GM12875 (cell line): ENCODE measurements around the gene HES1.
"Not testable (repeated sequence)": the region's sequence is repeated elsewhere in the genome, so short reads cannot be mapped to it uniquely, and the experiment has no call there.

ENCODE experiments used
- H3K4me3 ChIP-seq: one replicate; pipeline ENCODE4 v1.5.1; 2011; ENCODE audit warnings: low read depth, low read length, control low read depth
- CTCF ChIP-seq: IDR thresholded peaks from 2 replicates; pipeline ENCODE4 v1.5.1; 2011; ENCODE audit warnings: low read depth, mild to moderate bottlenecking, control low read depth, inconsistent platforms, low read length, moderate library complexity, borderline replicate concordance; ENCODE audit not compliant: insufficient read depth

HES1 gene

DNA sequence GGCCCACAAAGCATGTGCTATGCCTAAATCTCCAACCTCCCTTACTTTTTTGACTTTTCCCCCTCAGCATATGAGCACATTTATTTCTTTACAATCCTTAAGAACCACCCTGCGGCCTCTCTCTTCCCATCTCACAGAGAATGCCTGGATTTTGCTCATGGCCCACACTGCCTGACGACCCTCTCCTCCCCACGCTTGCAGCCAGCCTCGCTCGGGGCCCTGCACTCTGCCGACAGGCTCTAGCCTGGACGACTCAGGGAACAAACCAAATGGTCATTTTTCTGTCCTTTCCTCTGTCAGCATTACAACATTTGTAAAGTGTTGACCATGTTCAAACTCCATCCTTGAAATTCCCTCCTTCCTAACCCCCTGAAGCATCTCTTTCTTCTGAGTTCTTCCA, 11.7 kb downstream of the HES1 start:
- no peak overlapping the region for H3K4me3 ChIP-seq
- no peak for TF ChIP-seq CTCF

DNA sequence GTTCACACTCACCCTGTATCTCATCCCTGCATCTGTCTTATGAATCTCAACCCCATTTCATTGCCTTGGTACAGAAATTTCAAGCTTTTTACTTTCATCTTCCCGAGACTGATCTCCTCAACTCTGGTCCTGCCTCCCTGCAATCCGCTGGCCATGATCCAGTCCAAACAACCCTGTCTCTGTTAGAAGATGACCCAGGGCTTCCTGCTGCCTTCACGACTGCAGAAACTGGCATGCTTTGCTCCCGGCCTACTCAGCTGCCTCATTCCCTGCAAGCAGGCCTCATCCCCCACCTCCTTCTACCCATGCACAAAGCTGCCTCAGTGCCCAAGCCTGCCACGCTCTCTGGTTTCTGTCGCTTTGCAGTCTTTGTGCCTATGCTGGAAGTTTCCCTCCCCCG, 12.4 kb downstream of the HES1 start:
- TF ChIP-seq CTCF = no peak
- H3K4me3 ChIP-seq = no peak overlapping the region

DNA sequence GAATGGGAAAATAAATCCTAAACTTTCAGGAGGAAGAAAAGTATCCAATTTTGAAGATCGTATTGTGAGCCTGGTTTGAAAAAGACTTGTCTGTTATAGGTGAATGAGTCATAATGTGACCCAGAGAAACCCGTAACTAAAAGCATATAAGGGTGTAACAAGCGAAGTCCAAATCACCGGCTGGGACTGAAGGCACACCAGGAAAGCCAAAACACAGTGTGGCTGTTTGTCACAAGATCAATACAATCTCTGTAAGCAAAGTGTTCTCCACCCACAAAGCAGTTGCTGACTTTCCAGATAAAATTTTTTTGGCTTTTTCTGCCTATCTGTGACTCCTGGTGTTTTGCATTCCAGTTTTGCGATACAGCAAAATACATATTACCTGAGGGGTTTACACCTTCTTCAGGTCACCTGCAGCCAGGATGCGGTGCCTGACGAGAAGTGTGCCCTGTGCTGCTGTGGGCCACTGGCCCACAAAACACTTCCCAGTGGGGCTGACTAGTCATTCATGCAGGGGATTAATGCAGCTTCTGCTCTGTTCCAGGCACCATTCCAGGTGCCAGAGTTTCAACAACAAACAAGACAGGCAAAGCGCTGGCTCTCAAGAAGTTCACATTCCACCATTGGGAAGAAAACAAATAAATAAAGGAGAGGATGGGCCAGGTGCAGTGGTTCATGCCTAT, 14.4 kb downstream of the HES1 start:
- no peak overlapping the region for H3K4me3 ChIP-seq
- no peak for TF ChIP-seq CTCF

- H3K4me3 ChIP-seq = not testable (repeated sequence)
Measured at GRCh38 chr3:194150935-194151302, 15.0 kb downstream of the HES1 start.

DNA sequence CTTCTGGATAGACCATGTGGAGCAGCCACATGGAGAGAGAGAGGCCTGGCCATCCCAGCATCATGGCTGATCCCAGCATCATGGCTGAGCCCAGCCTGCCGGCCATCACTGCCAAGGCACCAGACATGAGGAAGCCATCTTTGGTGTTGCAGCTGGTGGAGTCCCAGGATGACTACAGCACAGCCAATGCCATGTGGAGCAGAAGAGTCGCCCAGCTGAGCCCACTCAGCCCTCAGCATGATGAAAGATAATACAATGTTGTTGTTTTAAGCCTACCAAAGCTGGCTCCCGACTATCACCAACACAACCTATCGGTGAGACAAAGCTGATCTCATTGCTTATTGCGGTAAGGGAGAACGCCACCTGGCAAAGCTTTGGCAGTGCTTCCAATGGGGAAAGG, 18.4 kb downstream of the HES1 start:
- no peak overlapping the region for H3K4me3 ChIP-seq
- no peak for TF ChIP-seq CTCF

- H3K4me3 ChIP-seq = no peak overlapping the region
- TF ChIP-seq CTCF = no peak
Measured at GRCh38 chr3:194156095-194156494, 20.1 kb downstream of the HES1 start.

- TF ChIP-seq CTCF = no peak
Measured at GRCh38 chr3:194158942-194159439, 23.0 kb downstream of the HES1 start.

More at GRCh38 chr3:194158942-194159439, 23.0 kb downstream of the HES1 start:
- no peak overlapping the region for H3K4me3 ChIP-seq
